ENCODE data around the gene BICDL2. TPM values are rescaled to one million over a fixed set of nuclear protein-coding genes. Genes with fewer than 3 reads are reported as not detected.
A peak's percentile ranks its signal among the peaks of the same experiment; 100 is the strongest.

BICDL2 gene
- total and polyA plus RNA-seq, 2 of the 8 experiments (the other 6 are each of a cell fraction or from before 2014, with no cell fraction given), result 7.3 to 15.9 TPM

DNA sequence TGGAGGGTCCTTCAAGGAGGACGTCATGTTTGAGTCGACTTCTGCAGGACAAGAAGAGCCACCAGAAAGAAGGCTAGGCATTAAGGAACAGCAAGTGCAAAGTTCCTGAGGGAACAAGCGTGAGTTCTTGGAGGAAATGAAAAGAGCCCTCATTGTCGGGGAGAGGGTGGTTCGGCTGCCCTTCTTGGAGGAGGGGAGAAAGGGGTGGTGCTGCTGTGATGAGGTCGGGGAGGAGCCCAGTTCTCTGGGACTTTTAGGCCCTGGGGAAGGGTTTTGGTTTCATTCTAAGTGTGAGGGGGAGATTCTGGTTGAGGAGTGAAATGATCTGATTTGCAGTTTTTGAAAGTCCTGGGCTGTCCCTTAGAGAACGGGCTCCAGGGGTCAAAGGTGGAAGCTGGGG, 4.1 kb downstream of the BICDL2 start:
- no peak overlapping the region for H4K91ac ChIP-seq (replicated peaks; ENCODE audit: insufficient read length, low read length)
- peaks cover 0 to 2% (median 0%) of the 10 kb centered on the region in 4 experiments; a peak in 2 of 8 replicates for H3K36me3 ChIP-seq (ENCODE audit: control insufficient read depth in 2 of 4, insufficient read depth in 4 of 4, low read length in 3 of 4)
- H3K27me3 ChIP-seq (replicated peaks in 1 of 4; ENCODE audit: control insufficient read depth in 3 of 4, extremely low read depth in 1 of 4, insufficient read depth in 3 of 4, low read length in 3 of 4), result peaks cover 0 to 9% (median 3%) of the 10 kb centered on the region in 4 experiments; a peak in 1 of 7 replicates
- CTCF ChIA-PET (ENCODE audit: partially characterized antibody), result interaction anchor here (0.6 to 23.8 kb wide), 23 partner anchors 10 to 147 kb away, joined by 3 to 639 read pairs (median 10); partner anchors contain the start of genes CLDN6, CLDN9, HCFC1R1 and IL32
- peaks cover 3% of the 10 kb centered on the region; the same call in 1 of the 2 replicates for H3K23me2 ChIP-seq (ENCODE audit: low read depth, low read length)
- no peak overlapping the region for H2BK120ac ChIP-seq (replicated peaks; ENCODE audit: low read depth, low read length)
- no peak overlapping the region for H3K23ac ChIP-seq (ENCODE audit: insufficient read length)
- H3K79me2 ChIP-seq (ENCODE audit: control insufficient read depth in 1 of 2, insufficient read depth in 2 of 2, low read length in 2 of 2), result no peaks in the 10 kb centered on the region
- H3K9me3 ChIP-seq (ENCODE audit: insufficient read depth in 2 of 2, low read depth in 1 of 2, low read length in 1 of 2), result no peaks in the 10 kb centered on the region
- FAIRE-seq (no peak), DNase-seq (ENCODE audit: low read depth in 1 of 2, low spot score in 2 of 2) (no peak)
- no peak overlapping the region for H2BK5ac ChIP-seq (ENCODE audit: low read depth, low read length)
- no peak overlapping the region for H3K4me3 ChIP-seq (ENCODE audit: extremely low read depth in 1 of 4, insufficient read depth in 2 of 4, low read depth in 3 of 4, low read length in 4 of 4)
- H4K20me1 ChIP-seq (replicated peaks in 1 of 2; ENCODE audit: control insufficient read depth in 1 of 2, insufficient read depth in 2 of 2, low read length in 2 of 2), result peaks cover 9 to 24% of the 10 kb centered on the region in 2 experiments
- H2BK15ac ChIP-seq (ENCODE audit: low read length), result no peak overlapping the region
- no peak overlapping the region for H3K27ac ChIP-seq (ENCODE audit: low read depth, low read length)
- no peak overlapping the region for H3K18ac ChIP-seq (ENCODE audit: extremely low read depth, low read length)
- H3K4me2 ChIP-seq (ENCODE audit: insufficient read depth in 1 of 2, low read depth in 2 of 2, low read length in 2 of 2), result no peak overlapping the region
- H4K8ac ChIP-seq (ENCODE audit: extremely low read depth, insufficient read depth, low read length), result no peak overlapping the region
- no peak overlapping the region for H3K4ac ChIP-seq (replicated peaks; ENCODE audit: insufficient read length, low read depth, low read length)
- no peak overlapping the region for H2BK20ac ChIP-seq (ENCODE audit: low read length)
- H3K4me1 ChIP-seq (replicated peaks in 1 of 4; ENCODE audit: control insufficient read depth in 3 of 4, insufficient read depth in 4 of 4, low read length in 3 of 4), result peaks cover 0 to 14% (median 9%) of the 10 kb centered on the region in 4 experiments; a peak in 6 of 7 replicates
- POLR2A ChIA-PET (ENCODE audit: partially characterized antibody), result interaction anchor here (1.2 to 35.7 kb wide), 8 partner anchors 4 to 102 kb away, joined by 3 to 1808 read pairs (median 78); partner anchors contain the start of genes BICDL2, CLDN6, CLDN9 and HCFC1R1
- H3K56ac ChIP-seq (replicated peaks; ENCODE audit: insufficient read length, low read depth, low read length), result no peak overlapping the region
- no peak overlapping the region for H3K14ac ChIP-seq (ENCODE audit: insufficient read length)
- 0 out of 2 replicates have a peak overlapping the region, but pooled peaks have one; percentile 16 for H2AK5ac ChIP-seq (ENCODE audit: low read depth, low read length)
- H3K9ac ChIP-seq (replicated peaks in 1 of 4; ENCODE audit: extremely low read depth in 1 of 4, low read depth in 3 of 4, low read length in 3 of 4), result no peak overlapping the region
- H2BK12ac ChIP-seq (ENCODE audit: low read depth, low read length), result no peak overlapping the region
- H3K79me1 ChIP-seq (ENCODE audit: low read depth, low read length), result 0 out of 2 replicates have a peak, but pooled peaks cover 2% of the 10 kb centered on the region
- no peak overlapping the region for H2AFZ ChIP-seq (ENCODE audit: low read length)
- 88% methylated on average over 7 of the region's 7 CpGs; no CpG with 5 or more reads in 1 of the 2 experiments for WGBS, 2 experiments (ENCODE audit: extremely low coverage in 1 of 2, insufficient coverage in 1 of 2, insufficient read length in 1 of 2, insufficient replicate concordance in 2 of 2, low coverage in 1 of 2, low lambda C conversion rate in 2 of 2, missing lambda C conversion rate in 1 of 2)
- no peak overlapping the region for H4K5ac ChIP-seq (ENCODE audit: insufficient read length, low read depth, low read length)
- TF ChIP-seq GABPA (IDR thresholded peaks at IDR 0.05; ENCODE audit: borderline replicate concordance, insufficient read depth, low read length) (no peak), SP4 (IDR thresholded peaks at IDR 0.05; ENCODE audit: low read length) (no peak), TCF12 (IDR thresholded peaks at IDR 0.05; ENCODE audit: low read depth, low read length) (no peak), BACH1 (IDR thresholded peaks at IDR 0.05; ENCODE audit: low read length) (no peak), USF2 (IDR thresholded peaks at IDR 0.05; ENCODE audit: low read length) (no peak), HDAC2 (IDR thresholded peaks at IDR 0.05; ENCODE audit: borderline replicate concordance in 1 of 2, low read depth in 2 of 2, low read length in 2 of 2) (no peak), JUN (IDR thresholded peaks at IDR 0.05; ENCODE audit: low read depth, low read length) (no peak), E2F6 (IDR thresholded peaks at IDR 0.05) (no peak), POLR2AphosphoS5 (IDR thresholded peaks at IDR 0.05; ENCODE audit: low read depth, low read length) (no peak)
- TF ChIP-seq, protein P1, sequence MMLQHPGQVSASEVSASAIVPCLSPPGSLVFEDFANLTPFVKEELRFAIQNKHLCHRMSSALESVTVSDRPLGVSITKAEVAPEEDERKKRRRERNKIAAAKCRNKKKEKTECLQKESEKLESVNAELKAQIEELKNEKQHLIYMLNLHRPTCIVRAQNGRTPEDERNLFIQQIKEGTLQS (IDR thresholded peaks at IDR 0.05; ENCODE audit: insufficient read depth, low read depth, low read length), result no peak

Measured in H1 (cell line).